CD4-positive, alpha-beta T cell treated with Interleukin-6 for 4 hours (primary cell): Measurements from ENCODE around the gene KIF14.
A peak's percentile ranks its signal among the peaks of the same experiment; 100 is the strongest.
"Not testable (repeated sequence)": the region's sequence is repeated elsewhere in the genome, so short reads cannot be mapped to it uniquely, and the experiment has no call there.

Source experiments
- DNase-seq: peaks from one replicate; pipeline ENCODE4 v3.0.0-alpha.2; 2020; ENCODE audit warnings: mixed read lengths

Gene KIF14

GRCh38 chr1:200630515-200630899 is 10.0 kb upstream of the KIF14 start:
- DNase-seq = not testable (repeated sequence)

- no peak for DNase-seq
These were observed 9.4 kb upstream of the KIF14 start for GRCh38 chr1:200629876-200630514.

- DNase-seq = no peak
These were observed 7.8 kb upstream of the KIF14 start for GRCh38 chr1:200628223-200628881.

GRCh38 chr1:200627575-200628222 is 7.1 kb upstream of the KIF14 start:
- DNase-seq = no peak

- no peak for DNase-seq
These were observed 6.4 kb upstream of the KIF14 start for GRCh38 chr1:200626853-200627534.

GRCh38 chr1:200625381-200625824 is 4.9 kb upstream of the KIF14 start:
- no peak for DNase-seq

- no peak for DNase-seq
These were observed 4.3 kb upstream of the KIF14 start for GRCh38 chr1:200624679-200625335.

GRCh38 chr1:200619894-200620272 is 668 bp downstream of the KIF14 start:
- DNase-seq = no peak

GRCh38 chr1:200610846-200611245 is 9.7 kb downstream of the KIF14 start:
- no peak for DNase-seq

- DNase-seq = no peak
These were observed 17.9 kb downstream of the KIF14 start for GRCh38 chr1:200602632-200603031.

GRCh38 chr1:200590001-200590400 is 30.6 kb downstream of the KIF14 start:
- DNase-seq = no peak

GRCh38 chr1:200588698-200589097 is 31.9 kb downstream of the KIF14 start:
- DNase-seq = no peak

GRCh38 chr1:200564319-200564718 is 56.2 kb downstream of the KIF14 start:
- no peak for DNase-seq

GRCh38 chr1:200561856-200562214 is 58.7 kb downstream of the KIF14 start:
- DNase-seq = no peak

- DNase-seq = peak; percentile 14
These were observed 61.6 kb downstream of the KIF14 start for GRCh38 chr1:200558866-200559459.

GRCh38 chr1:200556002-200556401 is 64.5 kb downstream of the KIF14 start:
- DNase-seq = no peak

- not testable (repeated sequence) for DNase-seq
These were observed 67.8 kb downstream of the KIF14 start for GRCh38 chr1:200552737-200553136.

GRCh38 chr1:200550367-200550766 is 70.2 kb downstream of the KIF14 start:
- no peak for DNase-seq

- no peak for DNase-seq
These were observed 73.2 kb downstream of the KIF14 start for GRCh38 chr1:200547386-200547785.

GRCh38 chr1:200546577-200546976 is 74.0 kb downstream of the KIF14 start:
- no peak for DNase-seq

GRCh38 chr1:200542162-200542561 is 78.4 kb downstream of the KIF14 start:
- no peak for DNase-seq

- DNase-seq = no peak
These were observed 80.3 kb downstream of the KIF14 start for GRCh38 chr1:200540281-200540680.

- DNase-seq = no peak
These were observed 82.4 kb downstream of the KIF14 start for GRCh38 chr1:200538179-200538578.
